Measurements from ENCODE around the gene RBM47.

RBM47 gene

GRCh38 chr4:40586729-40587128 lies 42.9 kb downstream of the RBM47 start:
- DNase-seq (ENCODE audit: low read depth in 3 of 3): no peak

GRCh38 chr4:40586034-40586433 lies 43.6 kb downstream of the RBM47 start:
- DNase-seq (ENCODE audit: low read depth in 3 of 3): no peak

GRCh38 chr4:40585201-40585799 lies 44.4 kb downstream of the RBM47 start:
- no peak for DNase-seq (ENCODE audit: low read depth in 3 of 3)

GRCh38 chr4:40584517-40585141 lies 45.0 kb downstream of the RBM47 start:
- no peak for DNase-seq (ENCODE audit: low read depth in 3 of 3)

- DNase-seq (ENCODE audit: low read depth in 3 of 3): no peak
Measured at GRCh38 chr4:40583850-40584439, 45.7 kb downstream of the RBM47 start.

- DNase-seq (ENCODE audit: low read depth in 3 of 3): no peak
Measured at GRCh38 chr4:40582413-40582812, 47.3 kb downstream of the RBM47 start.

- DNase-seq (ENCODE audit: low read depth in 3 of 3): no peak
Measured at GRCh38 chr4:40581254-40582140, 48.2 kb downstream of the RBM47 start.

- DNase-seq (ENCODE audit: low read depth in 3 of 3): no peak
Measured at GRCh38 chr4:40579983-40580382, 49.7 kb downstream of the RBM47 start.

GRCh38 chr4:40577588-40578253 lies 51.9 kb downstream of the RBM47 start:
- DNase-seq (ENCODE audit: low read depth in 3 of 3): no peak

- no peak for DNase-seq (ENCODE audit: low read depth in 3 of 3)
Measured at GRCh38 chr4:40576651-40577480, 52.8 kb downstream of the RBM47 start.

GRCh38 chr4:40575846-40576245 lies 53.8 kb downstream of the RBM47 start:
- DNase-seq (ENCODE audit: low read depth in 3 of 3): no peak

- DNase-seq (ENCODE audit: low read depth in 3 of 3): no peak
Measured at GRCh38 chr4:40573593-40574311, 55.9 kb downstream of the RBM47 start.

- DNase-seq (ENCODE audit: low read depth in 3 of 3): no peak
Measured at GRCh38 chr4:40572692-40573310, 56.9 kb downstream of the RBM47 start.

- DNase-seq (ENCODE audit: low read depth in 3 of 3): no peak
Measured at GRCh38 chr4:40571208-40571607, 58.5 kb downstream of the RBM47 start.

- no peak for DNase-seq (ENCODE audit: low read depth in 3 of 3)
Measured at GRCh38 chr4:40570348-40571077, 59.2 kb downstream of the RBM47 start.

GRCh38 chr4:40564815-40565483 lies 64.7 kb downstream of the RBM47 start:
- no peak for DNase-seq (ENCODE audit: low read depth in 3 of 3)

- no peak for DNase-seq (ENCODE audit: low read depth in 3 of 3)
Measured at GRCh38 chr4:40564004-40564403, 65.7 kb downstream of the RBM47 start.

GRCh38 chr4:40563401-40563800 lies 66.3 kb downstream of the RBM47 start:
- DNase-seq (ENCODE audit: low read depth in 3 of 3): no peak

- DNase-seq (ENCODE audit: low read depth in 3 of 3): no peak
Measured at GRCh38 chr4:40562681-40563080, 67.0 kb downstream of the RBM47 start.

Measured in stimulated activated CD4-positive, alpha-beta T cell treated with anti-CD3 and anti-CD28 coated beads, TNF-alpha, amount 100 ng/mL, for 4 hours (primary cell).